Thymus (tissue), 11 donors: ENCODE results near the gene ENTPD1. TPM values are rescaled to one million over a fixed set of nuclear protein-coding genes. Genes with fewer than 3 reads are reported as not detected.
"Not testable (repeated sequence)": the region's sequence is repeated elsewhere in the genome, so short reads cannot be mapped to it uniquely, and the experiment has no call there.

ENCODE experiments used
- DNase-seq, 9 donors: peaks; one replicate each; pipeline ENCODE4 v3.0.0-alpha.2; 2013; ENCODE audit warnings: low spot score in 9 of 9, low read depth in 6 of 9, missing footprints in 1 of 9
- H3K27ac ChIP-seq, 2 donors: one replicate each; pipeline ENCODE4 v1.5.1; 2013; ENCODE audit warnings: control low read depth in 1 of 2, low read depth in 1 of 2, low read length in 1 of 2, mild to moderate bottlenecking in 1 of 2, moderate library complexity in 1 of 2
- H3K27me3 ChIP-seq, 2 donors: one replicate each; pipeline ENCODE4 v1.5.1; 2013; ENCODE audit warnings: low read length in 1 of 2; ENCODE audit not compliant: control insufficient read depth in 2 of 2, insufficient read depth in 1 of 2
- H3K36me3 ChIP-seq, 2 donors: one replicate each; pipeline ENCODE4 v1.5.1; 2013; ENCODE audit warnings: low read length in 1 of 2, mild to moderate bottlenecking in 1 of 2, moderate library complexity in 1 of 2; ENCODE audit not compliant: control insufficient read depth in 2 of 2, insufficient read depth in 2 of 2
- H3K4me1 ChIP-seq, 2 donors: one replicate each; pipeline ENCODE4 v1.5.1; 2013; ENCODE audit warnings: low read length in 2 of 2; ENCODE audit not compliant: control insufficient read depth in 2 of 2, insufficient read depth in 2 of 2
- H3K4me3 ChIP-seq, 2 donors: one replicate each; pipeline ENCODE4 v1.5.1; 2013; ENCODE audit warnings: low read length in 2 of 2, control low read depth in 1 of 2, mild to moderate bottlenecking in 1 of 2
- H3K9me3 ChIP-seq, 2 donors: one replicate each; pipeline ENCODE4 v1.5.1; 2013; ENCODE audit warnings: low read length in 1 of 2, mild to moderate bottlenecking in 1 of 2; ENCODE audit not compliant: control insufficient read depth in 2 of 2, insufficient read depth in 1 of 2
- WGBS: extraction: QIAGEN DNeasy Blood & Tissue Kit; methylation state at CpG from one replicate; pipeline ENCODE4 v1.1.7; 2013; 5-methylcytosine and 5-hydroxymethylcytosine counted together
- polyA plus RNA-seq: library from polyadenylated mRNA; stranded (reverse); fragments of 200-250 nt; gene quantifications from one replicate; pipeline ENCODE4 v1.2.3, GENCODE V29; 2013
- total RNA-seq: library from RNA; stranded (reverse); fragments of 120-200 nt; gene quantifications from one replicate; pipeline ENCODE4 v1.2.4, GENCODE V29; 2013
- donor health status: healthy.

ENTPD1 gene
- total and polyA plus RNA-seq, 2 donors, result 8.2 to 20.5 TPM

DNA sequence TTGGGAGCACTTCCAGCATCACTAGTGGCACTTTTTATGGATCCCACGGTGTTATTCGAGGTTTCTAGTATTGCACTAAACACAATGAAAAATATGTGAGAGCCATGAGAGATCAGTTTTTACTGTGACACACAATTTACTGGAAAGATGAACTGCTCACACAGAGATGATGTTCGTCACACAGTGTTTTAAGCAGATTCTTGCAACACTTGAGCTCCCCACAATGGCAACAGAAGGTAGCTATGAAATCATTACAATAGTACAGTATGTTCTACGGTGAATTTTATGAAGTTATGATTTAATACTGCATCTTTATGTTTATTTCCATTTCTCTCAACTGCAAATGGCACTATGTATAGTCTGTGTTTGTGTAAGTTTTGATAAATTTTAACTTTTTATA lies 27.4 kb upstream of the ENTPD1 start:
- H3K27ac ChIP-seq, result no peak overlapping the region
- H3K36me3 ChIP-seq, result no peaks in the 10 kb centered on the region
- no peaks in the 10 kb centered on the region for H3K4me1 ChIP-seq
- DNase-seq, result no peak
- no peaks in the 10 kb centered on the region for H3K27me3 ChIP-seq
- H3K9me3 ChIP-seq, result peaks cover 0 to 3% of the 10 kb centered on the region in 2 donors
- H3K4me3 ChIP-seq, result no peak overlapping the region
- 85% methylated on average over 4 of the region's 4 CpGs for WGBS

- 85% methylated on average over 3 of the region's 3 CpGs for WGBS
- Histone ChIP-seq H3K9me3 (peaks cover 0 to 2% of the 10 kb centered on the region in 2 donors), H3K27me3 (no peaks in the 10 kb centered on the region), H3K36me3 (no peaks in the 10 kb centered on the region), H3K4me1 (no peaks in the 10 kb centered on the region), H3K27ac (no peak overlapping the region), H3K4me3 (no peak overlapping the region)
- DNase-seq, result no peak
These were observed 26.5 kb upstream of the ENTPD1 start for GRCh38 chr10:95729323-95730055.

- H3K36me3 ChIP-seq, result no peaks in the 10 kb centered on the region
- DNase-seq, result no peak
- peaks cover 0 to 2% of the 10 kb centered on the region in 2 donors for H3K9me3 ChIP-seq
- 95% methylated on average over 1 of the region's 1 CpG for WGBS
- H3K27ac ChIP-seq, result no peak overlapping the region
- H3K27me3 ChIP-seq, result no peaks in the 10 kb centered on the region
- no peak overlapping the region for H3K4me3 ChIP-seq
- no peaks in the 10 kb centered on the region for H3K4me1 ChIP-seq
These were observed 25.7 kb upstream of the ENTPD1 start for GRCh38 chr10:95730233-95730632.

DNA sequence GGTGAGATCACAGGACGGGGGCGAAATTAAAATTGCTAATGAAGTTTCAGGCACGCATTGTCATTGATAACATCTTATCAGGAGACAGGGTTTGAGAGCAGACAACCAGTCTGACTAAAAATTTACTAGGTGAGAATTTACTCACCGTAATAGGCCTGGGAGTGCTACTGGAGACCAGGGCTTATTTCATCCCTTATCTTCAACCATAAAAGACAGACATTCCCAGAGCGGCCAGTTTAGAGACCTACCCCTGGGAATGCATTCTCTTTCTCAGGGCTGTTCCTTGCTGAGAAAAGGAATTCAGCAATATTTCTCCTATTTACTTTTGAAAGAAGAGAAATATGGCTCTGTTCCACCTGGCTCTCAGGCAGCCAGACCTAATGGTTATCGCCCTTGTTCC lies 23.1 kb upstream of the ENTPD1 start:
- H3K4me3 ChIP-seq, H3K9me3 ChIP-seq, H3K36me3 ChIP-seq, H3K27me3 ChIP-seq, H3K4me1 ChIP-seq, H3K27ac ChIP-seq, DNase-seq: not testable (repeated sequence)
- WGBS, result 91% methylated on average over 6 of the region's 6 CpGs

- Histone ChIP-seq H3K27me3 (no peaks in the 10 kb centered on the region), H3K4me3 (no peak overlapping the region), H3K27ac (no peak overlapping the region), H3K4me1 (peaks cover 0 to 6% of the 10 kb centered on the region in 2 donors), H3K36me3 (no peaks in the 10 kb centered on the region), H3K9me3 (no peaks in the 10 kb centered on the region)
- no peak for DNase-seq
- WGBS, result 52% methylated on average over 3 of the region's 3 CpGs
These were observed 16.9 kb upstream of the ENTPD1 start for GRCh38 chr10:95739056-95739455.

DNA sequence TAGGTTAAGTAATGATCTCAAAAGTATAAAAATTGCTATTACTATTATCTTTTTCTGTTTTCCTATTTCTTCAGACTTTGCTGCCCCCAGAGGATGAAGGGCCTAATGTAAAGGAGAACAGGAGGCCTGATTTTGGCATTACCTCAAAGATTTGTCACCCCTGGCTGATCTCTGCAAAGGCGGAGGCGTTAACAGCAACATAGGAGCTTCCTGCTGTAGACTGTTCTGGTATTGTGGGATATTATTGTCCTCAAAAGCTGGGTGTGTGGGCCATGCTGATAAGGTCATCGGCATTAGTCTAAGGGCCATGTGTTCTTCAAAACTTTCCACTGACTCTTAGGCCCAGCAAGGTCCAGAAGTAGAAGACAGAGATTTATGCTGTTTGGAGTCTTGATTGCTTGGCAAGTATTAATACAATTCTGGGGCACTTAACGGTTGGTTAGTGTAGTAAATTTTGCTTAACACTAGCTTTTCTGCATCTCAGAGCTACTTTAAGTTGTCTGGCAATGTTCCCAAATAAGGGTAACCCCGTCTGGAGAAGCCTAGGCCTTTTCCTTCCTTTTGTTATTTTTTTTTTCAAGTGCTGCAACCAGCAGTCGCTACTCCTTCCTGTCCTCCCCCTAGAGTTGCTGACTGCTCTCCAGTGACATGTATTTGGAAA lies 14.0 kb upstream of the ENTPD1 start:
- Histone ChIP-seq H3K36me3 (no peaks in the 10 kb centered on the region), H3K9me3 (no peaks in the 10 kb centered on the region), H3K27me3 (no peaks in the 10 kb centered on the region), H3K4me1 (peaks cover 0 to 6% of the 10 kb centered on the region in 2 donors), H3K4me3 (no peak overlapping the region), H3K27ac (peak overlapping the region; percentile 51 to 52)
- 35% methylated on average over 6 of the region's 6 CpGs for WGBS
- DNase-seq, result no peak

DNA sequence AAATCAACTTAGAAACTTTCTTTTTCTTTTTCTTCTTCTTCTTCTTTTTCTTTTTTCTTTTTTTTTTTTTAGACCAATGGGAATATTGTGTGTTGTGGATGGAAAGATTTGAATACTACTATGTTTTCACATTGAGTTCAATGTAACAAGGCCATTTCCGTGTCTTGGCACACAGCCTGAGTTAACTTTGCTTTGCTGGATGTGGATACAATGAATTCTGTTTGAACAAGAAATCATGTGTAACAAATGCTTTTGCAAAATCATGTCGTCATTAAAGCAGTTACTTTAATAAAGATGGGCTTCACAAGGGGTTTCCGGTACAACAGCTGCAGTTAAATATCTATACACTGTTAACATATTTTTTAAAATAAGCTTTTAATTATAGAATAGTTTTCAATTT lies 13.5 kb upstream of the ENTPD1 start:
- 88% methylated on average over 3 of the region's 3 CpGs for WGBS
- Histone ChIP-seq H3K4me3 (no peak overlapping the region), H3K9me3 (no peaks in the 10 kb centered on the region), H3K36me3 (no peaks in the 10 kb centered on the region), H3K27ac (peak overlapping the region in 1 of 2 donors; percentile 51), H3K27me3 (no peaks in the 10 kb centered on the region), H3K4me1 (peaks cover 0 to 6% of the 10 kb centered on the region in 2 donors)
- no peak for DNase-seq

DNA sequence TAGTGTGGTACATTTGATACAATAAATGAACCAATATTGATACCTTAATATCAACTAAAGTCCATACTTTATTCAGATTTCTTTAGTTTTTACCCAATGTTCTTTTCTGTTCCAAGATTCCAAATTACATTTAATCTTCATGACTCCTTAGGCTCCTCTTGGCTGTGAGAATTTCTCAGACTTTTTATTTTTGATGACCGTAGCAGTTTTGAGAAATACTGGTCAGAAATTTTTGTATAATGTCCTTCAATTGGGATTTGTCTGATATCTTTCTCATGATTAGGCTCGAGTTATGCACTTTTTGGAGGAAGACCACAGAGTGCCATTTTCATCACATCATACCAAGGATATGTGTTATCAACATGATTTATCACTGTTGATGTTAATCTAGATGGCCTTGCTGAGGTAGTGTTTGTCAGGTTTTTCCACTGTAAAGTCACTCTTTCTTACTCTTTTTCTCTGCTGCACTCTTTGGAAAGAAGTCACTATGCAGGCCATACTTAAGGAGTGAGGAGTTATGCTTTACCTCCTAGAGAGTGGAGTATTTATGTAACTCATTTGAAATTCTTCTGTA lies 12.9 kb upstream of the ENTPD1 start:
- no peaks in the 10 kb centered on the region for H3K27me3 ChIP-seq
- no peak overlapping the region for H3K27ac ChIP-seq
- H3K9me3 ChIP-seq, result no peaks in the 10 kb centered on the region
- H3K36me3 ChIP-seq, result no peaks in the 10 kb centered on the region
- H3K4me1 ChIP-seq, result peaks cover 0 to 6% of the 10 kb centered on the region in 2 donors
- no peak for DNase-seq
- no peak overlapping the region for H3K4me3 ChIP-seq
- WGBS, result 96% methylated on average over 2 of the region's 2 CpGs

DNA sequence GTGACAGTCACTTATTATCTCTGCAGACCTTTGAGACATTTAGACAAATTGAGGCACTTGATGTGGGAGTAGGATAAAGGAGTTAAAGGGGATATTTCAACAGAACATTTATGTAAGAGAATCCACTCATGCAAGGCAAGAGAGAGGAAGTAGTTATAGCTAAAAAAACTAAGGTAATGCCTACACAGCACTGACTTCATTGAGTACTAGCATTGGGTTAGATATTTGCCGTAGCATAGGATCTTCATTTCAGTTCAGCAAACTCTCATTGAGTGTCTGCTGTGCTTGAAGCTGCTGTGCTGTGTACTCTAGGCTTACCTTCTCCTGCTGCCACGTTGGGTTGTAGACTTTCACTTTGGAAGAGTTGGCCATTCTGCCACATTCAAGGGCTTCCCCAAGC lies 10.5 kb upstream of the ENTPD1 start:
- DNase-seq, result no peak
- no peaks in the 10 kb centered on the region for H3K9me3 ChIP-seq
- no peak overlapping the region for H3K4me3 ChIP-seq
- no peak overlapping the region for H3K27ac ChIP-seq
- no peaks in the 10 kb centered on the region for H3K27me3 ChIP-seq
- H3K36me3 ChIP-seq, result no peaks in the 10 kb centered on the region
- peaks cover 0 to 6% of the 10 kb centered on the region in 2 donors for H3K4me1 ChIP-seq
- 93% methylated on average over 2 of the region's 2 CpGs for WGBS
